Adipocyte (in vitro differentiated cells): ENCODE measurements around the gene ADISSP.

Source experiments
- DNase-seq: peaks from one replicate; pipeline ENCODE4 v3.0.0-alpha.2; 2015; ENCODE audit warnings: low read depth
- H3K27me3 ChIP-seq: replicated peaks from 2 replicates; pipeline ENCODE4 v1.7.0; 2013; ENCODE audit warnings: mild to moderate bottlenecking, low read length, moderate library complexity; ENCODE audit not compliant: control insufficient read depth, insufficient read depth
- H3K36me3 ChIP-seq: 2 replicates; pipeline ENCODE4 v1.7.0; 2013; ENCODE audit warnings: low read length, mild to moderate bottlenecking, moderate library complexity; ENCODE audit not compliant: control insufficient read depth, insufficient read depth, severe bottlenecking
- H3K4me1 ChIP-seq: 2 replicates; pipeline ENCODE4 v1.7.0; 2013; ENCODE audit warnings: mild to moderate bottlenecking, low read length, moderate library complexity; ENCODE audit not compliant: control insufficient read depth, insufficient read depth
- H3K4me3 ChIP-seq: 2 replicates; pipeline ENCODE4 v1.7.0; 2013; ENCODE audit warnings: mild to moderate bottlenecking, low read length, moderate library complexity
- H3K9ac ChIP-seq: 2 replicates; pipeline ENCODE4 v1.7.0; 2013; ENCODE audit warnings: mild to moderate bottlenecking, low read length, moderate library complexity
- H3K9me3 ChIP-seq: 2 replicates; pipeline ENCODE4 v1.7.0; 2013; ENCODE audit warnings: mild to moderate bottlenecking, low read length, moderate library complexity; ENCODE audit not compliant: control insufficient read depth

Gene ADISSP

DNA sequence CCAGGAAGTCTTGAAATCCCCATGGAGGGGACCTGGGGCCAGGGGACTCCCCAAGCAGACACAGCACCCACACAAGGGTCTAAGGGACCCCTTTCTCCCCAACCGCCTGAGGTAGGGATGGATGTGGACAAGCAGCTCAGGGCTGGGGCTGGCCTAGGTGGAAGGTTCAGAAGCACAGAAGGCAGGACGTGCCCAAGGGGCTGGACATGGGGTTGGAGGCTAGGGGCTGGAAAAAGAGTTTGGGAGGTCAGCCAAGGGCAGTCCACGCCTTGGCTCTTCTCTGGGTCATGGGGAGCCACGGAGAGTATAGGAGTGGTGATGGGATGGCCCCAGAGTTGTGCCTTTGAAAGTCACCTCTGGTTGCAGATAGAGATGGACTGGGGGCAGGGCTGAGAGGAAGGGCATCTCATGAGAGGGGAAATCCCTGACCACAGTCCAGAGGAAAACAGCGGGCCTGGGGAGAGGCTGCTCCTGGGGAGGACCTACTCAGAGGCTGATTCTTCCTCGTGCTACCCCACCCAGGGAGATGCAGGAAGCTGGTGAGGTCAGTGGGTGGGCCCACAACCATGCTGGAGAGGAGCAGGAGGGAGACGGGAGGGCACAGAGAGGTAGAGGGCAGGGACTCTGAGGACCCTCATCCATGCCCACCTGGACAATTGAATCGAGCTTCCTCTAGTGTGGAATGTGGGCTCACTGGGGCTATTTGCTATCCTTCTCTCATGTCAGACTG lies 37.6 kb downstream of the ADISSP start:
- no peak overlapping the region for H3K9ac ChIP-seq
- peaks cover 10% of the 10 kb centered on the region for H3K4me1 ChIP-seq
- H3K4me3 ChIP-seq = no peak overlapping the region
- H3K9me3 ChIP-seq = no peaks in the 10 kb centered on the region
- H3K36me3 ChIP-seq = no peaks in the 10 kb centered on the region
- no peak for DNase-seq
- peaks cover 29% of the 10 kb centered on the region for H3K27me3 ChIP-seq

DNA sequence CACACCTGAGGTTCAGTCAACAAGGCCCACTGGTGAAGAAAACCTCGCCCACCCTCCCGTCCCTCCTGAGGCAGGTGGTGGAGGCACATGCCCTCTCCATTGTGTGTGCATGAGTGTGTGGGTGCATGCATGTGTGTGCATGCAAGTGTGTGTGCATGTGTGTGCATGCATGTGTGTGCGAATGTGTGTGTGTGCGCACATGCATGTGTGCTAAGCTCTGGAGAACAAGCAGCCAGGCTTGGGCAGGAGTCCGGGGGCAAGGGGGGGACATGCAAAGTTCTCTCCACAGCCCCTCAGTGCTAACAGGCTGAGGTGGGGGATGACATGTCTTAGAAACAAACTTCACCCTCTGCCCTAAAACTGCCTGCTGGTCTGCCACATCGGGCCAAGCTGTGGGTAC lies 38.2 kb downstream of the ADISSP start:
- H3K9ac ChIP-seq = no peak overlapping the region
- H3K36me3 ChIP-seq = no peaks in the 10 kb centered on the region
- DNase-seq = no peak
- H3K27me3 ChIP-seq = peaks cover 28% of the 10 kb centered on the region
- peaks cover 10% of the 10 kb centered on the region for H3K4me1 ChIP-seq
- no peak overlapping the region for H3K4me3 ChIP-seq
- H3K9me3 ChIP-seq = no peaks in the 10 kb centered on the region

DNA sequence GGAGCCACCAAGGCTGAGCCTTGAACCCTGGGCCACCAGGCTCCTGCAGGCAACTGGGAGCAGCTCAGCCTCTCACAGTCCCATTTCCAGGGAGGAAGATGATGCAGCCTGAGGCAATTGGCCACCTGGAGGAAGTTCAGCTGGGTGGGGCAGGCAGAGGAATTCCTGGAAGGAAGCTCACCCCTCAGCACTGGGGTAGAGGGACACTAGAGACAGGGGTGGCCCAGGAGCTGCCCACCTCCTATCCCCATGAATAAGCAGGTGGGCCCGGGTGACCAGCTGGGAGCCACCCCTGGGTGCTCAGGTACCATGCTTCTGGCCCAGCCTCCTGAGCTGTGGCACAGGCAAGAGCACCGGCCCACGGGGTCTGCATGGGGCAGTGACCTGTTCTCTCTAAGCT lies 38.7 kb downstream of the ADISSP start:
- peaks cover 26% of the 10 kb centered on the region for H3K27me3 ChIP-seq
- H3K4me1 ChIP-seq = peaks cover 10% of the 10 kb centered on the region
- no peak overlapping the region for H3K9ac ChIP-seq
- no peak overlapping the region for H3K4me3 ChIP-seq
- no peak for DNase-seq
- H3K9me3 ChIP-seq = no peaks in the 10 kb centered on the region
- no peaks in the 10 kb centered on the region for H3K36me3 ChIP-seq

DNA sequence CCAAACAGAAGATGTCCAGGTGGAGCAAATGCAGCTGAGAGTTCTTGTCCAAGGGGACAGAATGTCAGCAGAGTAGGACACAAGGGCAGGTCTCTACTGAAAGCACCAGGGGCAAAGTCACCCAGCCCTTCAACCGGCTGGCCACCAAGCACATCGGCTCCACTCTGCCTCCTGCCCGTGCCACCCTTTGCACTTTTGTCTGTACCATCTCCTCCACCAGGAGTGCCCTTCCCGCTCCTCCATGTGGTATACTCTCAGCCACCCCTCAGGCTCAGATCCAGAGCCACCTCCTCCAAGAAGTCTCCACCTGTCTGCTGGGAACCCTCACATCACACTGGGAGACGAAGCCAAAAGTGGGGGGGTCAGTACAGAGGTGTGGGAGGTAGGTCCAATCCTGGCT lies 39.2 kb downstream of the ADISSP start:
- Histone ChIP-seq H3K4me3 (no peak overlapping the region), H3K4me1 (peaks cover 10% of the 10 kb centered on the region), H3K9ac (peak overlapping the region; percentile 1), H3K9me3 (no peaks in the 10 kb centered on the region), H3K27me3 (peaks cover 22% of the 10 kb centered on the region), H3K36me3 (no peaks in the 10 kb centered on the region)
- DNase-seq = no peak

DNA sequence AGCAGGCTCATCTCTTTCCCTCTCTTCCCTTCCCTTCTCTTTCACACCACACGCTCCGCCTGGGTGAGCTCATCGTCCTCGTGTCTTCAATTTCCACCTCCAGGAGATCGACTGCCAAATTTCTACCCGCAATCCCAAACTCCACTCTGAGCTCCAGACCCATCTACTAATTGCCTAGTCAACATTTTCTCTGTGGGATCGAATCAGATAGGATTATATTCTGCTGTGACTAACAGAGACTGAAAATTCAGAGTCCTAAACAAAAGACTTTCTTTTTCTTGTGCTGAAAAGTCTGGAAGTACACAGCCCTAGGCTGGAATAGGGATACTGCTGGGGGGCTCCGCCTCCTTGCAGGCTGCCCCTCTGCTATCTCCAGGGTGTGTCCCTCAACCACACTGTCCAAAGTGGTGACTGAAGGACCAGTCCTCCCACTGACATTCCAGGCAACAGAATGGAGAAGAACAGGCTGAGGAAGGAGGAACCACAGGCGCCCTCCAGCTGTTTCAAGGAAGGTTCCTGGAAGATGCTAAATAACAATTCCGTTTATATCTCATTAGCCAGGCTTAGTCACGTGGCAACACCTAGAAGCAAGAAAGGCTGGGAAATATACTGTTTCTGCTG lies 40.0 kb downstream of the ADISSP start:
- DNase-seq = peak; percentile 61
- H3K9me3 ChIP-seq = no peaks in the 10 kb centered on the region
- peak overlapping the region; percentile 51 for H3K4me3 ChIP-seq
- no peaks in the 10 kb centered on the region for H3K36me3 ChIP-seq
- peak overlapping the region; percentile 1 for H3K9ac ChIP-seq
- peaks cover 10% of the 10 kb centered on the region for H3K4me1 ChIP-seq
- H3K27me3 ChIP-seq = peaks cover 14% of the 10 kb centered on the region

DNA sequence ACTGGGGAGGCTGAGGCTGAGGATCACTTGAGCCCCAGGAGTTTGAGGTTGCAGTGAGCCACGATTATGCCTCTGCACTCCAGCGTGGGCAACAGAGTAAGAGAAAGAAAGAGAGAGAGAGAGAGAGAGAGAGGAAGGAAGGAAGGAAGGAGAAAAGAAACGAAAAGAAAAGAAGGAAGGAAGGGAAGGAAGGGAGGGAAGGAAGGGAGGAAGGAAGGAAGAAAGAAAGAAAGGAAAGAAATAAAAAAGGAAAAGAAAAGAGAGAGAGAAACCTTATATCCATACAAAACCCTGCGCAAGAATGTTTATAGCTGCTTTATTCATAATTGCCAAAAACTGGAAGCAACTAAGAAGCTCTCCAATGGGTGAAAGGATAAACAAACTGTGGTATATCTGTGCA lies 43.2 kb downstream of the ADISSP start:
- Histone ChIP-seq H3K4me3 (no peak overlapping the region), H3K36me3 (no peaks in the 10 kb centered on the region), H3K9ac (no peak overlapping the region), H3K27me3 (peaks cover 13% of the 10 kb centered on the region), H3K9me3 (no peaks in the 10 kb centered on the region), H3K4me1 (peaks cover 10% of the 10 kb centered on the region)
- no peak for DNase-seq

DNA sequence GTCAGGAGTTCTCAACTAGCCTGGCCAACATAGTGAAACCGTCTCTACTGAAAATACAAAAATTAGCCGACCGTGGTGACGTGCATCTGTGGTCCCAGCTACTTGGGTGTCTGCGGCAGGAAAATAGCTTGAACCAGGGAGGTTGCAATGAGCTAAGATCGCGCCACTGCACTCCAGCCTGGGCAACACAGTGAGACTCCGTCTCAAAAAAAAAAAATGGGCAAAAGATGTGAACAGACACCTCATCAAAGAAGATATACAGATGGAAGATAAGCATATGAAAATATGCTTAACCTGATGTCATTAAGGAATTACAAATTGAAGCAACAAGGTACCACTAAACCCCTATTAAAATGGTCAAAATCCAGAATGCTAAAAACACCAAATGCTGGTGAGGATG lies 44.3 kb downstream of the ADISSP start:
- Histone ChIP-seq H3K4me3 (no peak overlapping the region), H3K4me1 (peaks cover 10% of the 10 kb centered on the region), H3K9me3 (no peaks in the 10 kb centered on the region), H3K36me3 (no peaks in the 10 kb centered on the region), H3K9ac (no peak overlapping the region), H3K27me3 (peaks cover 13% of the 10 kb centered on the region)
- DNase-seq = no peak

DNA sequence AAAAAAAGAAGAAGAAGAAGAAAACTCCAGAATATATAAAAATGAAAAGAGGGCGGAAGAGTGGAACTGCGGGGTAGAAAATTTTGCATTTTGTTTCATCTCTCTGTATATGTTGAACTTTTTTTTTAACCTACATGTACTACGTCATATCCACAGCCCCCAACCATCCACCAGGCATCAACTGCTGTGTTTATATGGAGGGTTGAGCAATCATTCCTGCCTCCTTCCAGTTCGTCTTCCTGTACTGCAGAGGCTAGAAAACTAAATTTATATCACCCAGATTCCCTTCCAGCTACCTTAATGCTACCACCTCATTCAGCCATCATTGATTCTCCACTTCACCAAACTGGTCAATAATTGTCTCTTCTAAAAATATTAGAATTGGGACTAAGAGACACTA lies 45.6 kb downstream of the ADISSP start:
- Histone ChIP-seq H3K9me3 (no peaks in the 10 kb centered on the region), H3K9ac (no peak overlapping the region), H3K36me3 (no peaks in the 10 kb centered on the region), H3K4me3 (no peak overlapping the region), H3K4me1 (no peaks in the 10 kb centered on the region), H3K27me3 (peaks cover 18% of the 10 kb centered on the region)
- DNase-seq = no peak

DNA sequence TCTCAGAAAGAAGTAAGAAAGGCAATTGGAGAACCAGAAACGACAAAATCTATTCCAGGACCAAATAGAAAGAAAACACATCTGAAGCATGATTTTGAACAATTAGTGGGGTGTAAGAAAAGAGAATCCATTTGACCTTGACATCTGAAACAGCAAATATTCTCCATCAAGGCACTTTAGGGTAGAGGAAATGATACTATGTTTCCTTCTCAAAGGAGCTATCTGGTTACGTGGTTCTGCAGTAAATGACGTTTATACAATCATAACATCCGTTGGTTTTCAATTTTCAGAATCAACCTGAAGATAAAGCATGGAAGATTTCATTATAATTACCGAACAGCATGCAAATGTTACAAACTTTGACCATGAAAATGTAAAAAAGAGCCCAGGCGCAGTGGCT lies 46.9 kb downstream of the ADISSP start:
- Histone ChIP-seq H3K4me3 (no peak overlapping the region), H3K4me1 (no peaks in the 10 kb centered on the region), H3K9me3 (no peaks in the 10 kb centered on the region), H3K36me3 (no peaks in the 10 kb centered on the region), H3K9ac (no peak overlapping the region), H3K27me3 (peaks cover 18% of the 10 kb centered on the region)
- no peak for DNase-seq

DNA sequence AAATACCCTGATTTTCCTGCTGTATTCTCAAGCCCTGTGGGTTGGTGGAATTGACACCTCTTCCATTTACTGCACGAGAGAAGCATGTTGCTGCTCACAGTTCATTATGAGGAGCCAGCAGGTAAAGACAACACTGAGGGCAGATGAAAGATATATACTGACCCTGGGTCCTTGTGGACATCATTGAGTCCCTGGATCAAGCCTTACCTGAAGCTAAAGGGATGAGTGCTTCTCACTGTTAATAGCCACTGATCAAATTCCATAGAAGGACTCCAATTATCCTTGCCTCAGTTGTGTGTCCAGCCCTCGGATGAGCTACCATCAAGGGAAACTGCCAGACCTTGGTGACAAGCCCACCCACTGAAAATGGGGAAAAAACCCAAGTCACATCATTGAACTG lies 47.5 kb downstream of the ADISSP start:
- no peaks in the 10 kb centered on the region for H3K36me3 ChIP-seq
- no peak for DNase-seq
- no peak overlapping the region for H3K9ac ChIP-seq

DNA sequence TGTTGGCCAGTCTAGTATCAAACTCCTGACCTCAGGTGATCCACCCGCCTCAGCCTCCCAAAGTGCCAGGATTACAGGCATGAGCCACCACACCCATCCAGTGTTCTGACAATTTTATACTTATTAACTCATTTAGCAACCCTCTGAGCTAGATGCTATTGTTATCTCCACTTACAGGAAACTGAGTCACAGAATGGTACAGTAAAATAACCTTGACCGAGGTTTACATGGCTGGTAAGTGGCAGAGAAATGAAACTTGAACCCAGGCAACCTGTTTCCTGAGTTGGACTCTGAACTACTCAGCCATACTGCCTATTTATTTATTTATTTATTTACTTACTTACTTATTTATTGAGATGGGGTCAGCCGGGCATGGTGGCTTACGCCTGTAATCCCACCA lies 48.5 kb downstream of the ADISSP start:
- no peaks in the 10 kb centered on the region for H3K36me3 ChIP-seq
- H3K4me3 ChIP-seq = no peak overlapping the region
- no peak overlapping the region for H3K9ac ChIP-seq
- peaks cover 18% of the 10 kb centered on the region for H3K27me3 ChIP-seq
- no peak for DNase-seq
- no peaks in the 10 kb centered on the region for H3K9me3 ChIP-seq
- H3K4me1 ChIP-seq = no peaks in the 10 kb centered on the region

More for the DNA sequence above, 47.5 kb downstream of the ADISSP start:
- H3K4me3 ChIP-seq = no peak overlapping the region
- peaks cover 18% of the 10 kb centered on the region for H3K27me3 ChIP-seq
- no peaks in the 10 kb centered on the region for H3K4me1 ChIP-seq
- no peaks in the 10 kb centered on the region for H3K9me3 ChIP-seq
